MM.1S (cell line): ENCODE data around the gene MICU1.

ENCODE experiments used
- CTCF ChIP-seq: fragments of 300-600 bp; sonication (generic); IDR thresholded peaks from 2 replicates; pipeline ENCODE4 v1.5.1; 2016; ENCODE audit warnings: antibody characterized with exemption, low read length, mixed read lengths
- EZH2 ChIP-seq: fragments of 300-600 bp; sonication (generic); optimal IDR thresholded peaks from 2 replicates; pipeline ENCODE3; 2017; ENCODE audit warnings: low read depth, mild to moderate bottlenecking, antibody characterized with exemption, low read length, mixed read lengths
- EZH2phosphoT487 ChIP-seq: fragments of 300-600 bp; sonication (generic); IDR thresholded peaks from 2 replicates; pipeline ENCODE4 v1.6.1; 2018; ENCODE audit warnings: antibody characterized with exemption, low read length

GRCh38 chr10:72487116-72487515 is 138.8 kb downstream of the MICU1 start:
- TF ChIP-seq CTCF (no peak), EZH2phosphoT487 (no peak), EZH2 (no peak)
